Measurements from ENCODE around the gene YTHDC1.
"Not testable (repeated sequence)": the region's sequence is repeated elsewhere in the genome, so short reads cannot be mapped to it uniquely, and the experiment has no call there.

YTHDC1 gene

GRCh38 chr4:68349649-68350360 lies at the start of gene YTHDC1:
Gene YTHDC1, minus strand, starts transcription at chr4:68350090. Its CDS starts 337 bp downstream, at chr4:68349753.
- peak; percentile 96 for DNase-seq (ENCODE audit: low spot score)

GRCh38 chr4:68399306-68399705 lies 49.4 kb upstream of the YTHDC1 start:
- DNase-seq (ENCODE audit: low spot score) = no peak

GRCh38 chr4:68396756-68397155 lies 46.9 kb upstream of the YTHDC1 start:
- no peak for DNase-seq (ENCODE audit: low spot score)

- no peak for DNase-seq (ENCODE audit: low spot score)
Observed at GRCh38 chr4:68391436-68391835, 41.5 kb upstream of the YTHDC1 start.

GRCh38 chr4:68390205-68390935 lies 40.5 kb upstream of the YTHDC1 start:
- no peak for DNase-seq (ENCODE audit: low spot score)

GRCh38 chr4:68389386-68389913 lies 39.6 kb upstream of the YTHDC1 start:
- DNase-seq (ENCODE audit: low spot score) = not testable (repeated sequence)

- DNase-seq (ENCODE audit: low spot score) = no peak
Observed at GRCh38 chr4:68388347-68388865, 38.5 kb upstream of the YTHDC1 start.

- no peak for DNase-seq (ENCODE audit: low spot score)
Observed at GRCh38 chr4:68385267-68385666, 35.4 kb upstream of the YTHDC1 start.

GRCh38 chr4:68383115-68383514 lies 33.2 kb upstream of the YTHDC1 start:
- no peak for DNase-seq (ENCODE audit: low spot score)

- DNase-seq (ENCODE audit: low spot score) = no peak
Observed at GRCh38 chr4:68378226-68378625, 28.3 kb upstream of the YTHDC1 start.

GRCh38 chr4:68375667-68376559 lies 26.0 kb upstream of the YTHDC1 start:
- peak; percentile 81 for DNase-seq (ENCODE audit: low spot score)

- no peak for DNase-seq (ENCODE audit: low spot score)
Observed at GRCh38 chr4:68373513-68373912, 23.6 kb upstream of the YTHDC1 start.

GRCh38 chr4:68372588-68372987 lies 22.7 kb upstream of the YTHDC1 start:
- no peak for DNase-seq (ENCODE audit: low spot score)

GRCh38 chr4:68369142-68369805 lies 19.4 kb upstream of the YTHDC1 start:
- no peak for DNase-seq (ENCODE audit: low spot score)

- no peak for DNase-seq (ENCODE audit: low spot score)
Observed at GRCh38 chr4:68368691-68369131, 18.8 kb upstream of the YTHDC1 start.

- DNase-seq (ENCODE audit: low spot score) = no peak
Observed at GRCh38 chr4:68367835-68368234, 17.9 kb upstream of the YTHDC1 start.

GRCh38 chr4:68366600-68366999 lies 16.7 kb upstream of the YTHDC1 start:
- no peak for DNase-seq (ENCODE audit: low spot score)

- no peak for DNase-seq (ENCODE audit: low spot score)
Observed at GRCh38 chr4:68365068-68365467, 15.2 kb upstream of the YTHDC1 start.

- DNase-seq (ENCODE audit: low spot score) = no peak
Observed at GRCh38 chr4:68361146-68361589, 11.3 kb upstream of the YTHDC1 start.

GRCh38 chr4:68360231-68360968 lies 10.5 kb upstream of the YTHDC1 start:
- no peak for DNase-seq (ENCODE audit: low spot score)

GRCh38 chr4:68359508-68359907 lies 9.6 kb upstream of the YTHDC1 start:
- no peak for DNase-seq (ENCODE audit: low spot score)
